Upper lobe of right lung (tissue), 1 donor: ENCODE results near the gene CHSY1. TPM values are rescaled to one million over a fixed set of nuclear protein-coding genes. Genes with fewer than 3 reads are reported as not detected.

Experiments
- ATAC-seq: fragments of 200-7000 bp; cut with Tn5 transposase; one replicate; pipeline ENCODE4 v1.9.1; 2020; ENCODE audit warnings: mild to moderate bottlenecking, moderate library complexity
- DNase-seq: peaks from one replicate; pipeline ENCODE4 v3.0.0-alpha.2; 2020
- H3K27ac ChIP-seq: fragments of 200-600 bp; one replicate; pipeline ENCODE4 v1.8.0; 2022
- H3K27me3 ChIP-seq: fragments of 200-600 bp; one replicate; pipeline ENCODE4 v1.8.0; 2022; ENCODE audit warnings: mild to moderate bottlenecking
- H3K36me3 ChIP-seq: fragments of 200-600 bp; one replicate; pipeline ENCODE4 v1.8.0; 2022
- H3K4me1 ChIP-seq: fragments of 200-600 bp; one replicate; pipeline ENCODE4 v1.8.0; 2022
- H3K4me3 ChIP-seq: fragments of 200-600 bp; one replicate; pipeline ENCODE4 v1.8.0; 2022; ENCODE audit warnings: mild to moderate bottlenecking
- H3K9me3 ChIP-seq: fragments of 200-600 bp; one replicate; pipeline ENCODE4 v1.8.0; 2022
- CTCF ChIP-seq: fragments of 200-600 bp; IDR thresholded peaks from one replicate; pipeline ENCODE4 v1.8.0; 2022; ENCODE audit warnings: antibody characterized with exemption
- intact Hi-C: fragments of 100-400 bp; cut with DNase I; formaldehyde crosslinking; loops from one replicate; pipeline ENCODE4 v1.11.0; 2022
- total RNA-seq: library from RNA; stranded (reverse); fragmentation: NEBNext Ultra II Directional; extraction: Animal tissue kit (Norgen Biotek cat#: 25700); gene quantifications from one replicate; pipeline ENCODE4 v1.2.1, GENCODE V29; 2021
- donor health status: DM: no; HTN: yes; CAD: no; lungs with severe emphysema.

The CHSY1 gene
- total RNA-seq, 1 donor from 2014 or later, result 40.6 TPM

GRCh38 chr15:101133751-101134261 lies 118.0 kb downstream of the CHSY1 start:
- Histone ChIP-seq H3K27me3 (no peaks in the 10 kb centered on the region), H3K36me3 (no peaks in the 10 kb centered on the region), H3K9me3 (no peaks in the 10 kb centered on the region), H3K4me1 (no peaks in the 10 kb centered on the region), H3K27ac (no peak overlapping the region), H3K4me3 (no peak overlapping the region)
- ATAC-seq, result no peak
- no peak for DNase-seq
- intact Hi-C loops, result no loop called here
- no peak for TF ChIP-seq CTCF

GRCh38 chr15:101133181-101133460 lies 118.7 kb downstream of the CHSY1 start:
- intact Hi-C loops, result no loop called here
- H3K36me3 ChIP-seq, result no peaks in the 10 kb centered on the region
- TF ChIP-seq CTCF, result no peak
- no peaks in the 10 kb centered on the region for H3K9me3 ChIP-seq
- ATAC-seq (no peak), DNase-seq (no peak)
- no peak overlapping the region for H3K27ac ChIP-seq
- H3K27me3 ChIP-seq, result no peaks in the 10 kb centered on the region
- no peak overlapping the region for H3K4me3 ChIP-seq
- H3K4me1 ChIP-seq, result peaks cover 6% of the 10 kb centered on the region

GRCh38 chr15:101132390-101133180 lies 119.3 kb downstream of the CHSY1 start:
- no peak for TF ChIP-seq CTCF
- no peaks in the 10 kb centered on the region for H3K27me3 ChIP-seq
- DNase-seq, result no peak
- H3K9me3 ChIP-seq, result no peaks in the 10 kb centered on the region
- intact Hi-C loops, result no loop called here
- no peak overlapping the region for H3K27ac ChIP-seq
- H3K36me3 ChIP-seq, result no peaks in the 10 kb centered on the region
- ATAC-seq, result no peak
- peaks cover 11% of the 10 kb centered on the region for H3K4me1 ChIP-seq
- no peak overlapping the region for H3K4me3 ChIP-seq

GRCh38 chr15:101131489-101132389 lies 120.1 kb downstream of the CHSY1 start:
- Histone ChIP-seq H3K4me3 (no peak overlapping the region), H3K36me3 (no peaks in the 10 kb centered on the region), H3K27ac (no peak overlapping the region), H3K27me3 (no peaks in the 10 kb centered on the region), H3K9me3 (no peaks in the 10 kb centered on the region), H3K4me1 (peaks cover 20% of the 10 kb centered on the region)
- DNase-seq (no peak), ATAC-seq (no peak)
- intact Hi-C loops, result no loop called here
- TF ChIP-seq CTCF, result no peak

GRCh38 chr15:101129851-101130380 lies 121.9 kb downstream of the CHSY1 start:
- Histone ChIP-seq H3K4me3 (no peak overlapping the region), H3K27me3 (no peaks in the 10 kb centered on the region), H3K36me3 (no peaks in the 10 kb centered on the region), H3K9me3 (no peaks in the 10 kb centered on the region), H3K4me1 (peaks cover 22% of the 10 kb centered on the region), H3K27ac (no peak overlapping the region)
- no peak for DNase-seq
- intact Hi-C loops, result no loop called here
- no peak for TF ChIP-seq CTCF
- no peak for ATAC-seq
